Tibial artery (tissue), 4 donors: ENCODE measurements around the gene CXCL8.

Experiments used
- DNase-seq, 2 donors: peaks; one replicate each; pipeline ENCODE4 v3.0.0-alpha.2; 2019
- H3K27ac ChIP-seq, 2 donors: fragments of 200-600 bp; sonication (generic) in 1 of 2; 1 replicate in 1 of 2; 2 replicates in 1 of 2; pipeline ENCODE4 v1.5.1; 2018 to 2019; ENCODE audit warnings: mild to moderate bottlenecking in 1 of 2
- H3K27me3 ChIP-seq, 2 donors: fragments of 200-600 bp; sonication (generic) in 1 of 2; one replicate each; pipeline versions ENCODE4 v1.5.1 to v1.6.0; 2016 to 2019
- H3K36me3 ChIP-seq, 3 donors: fragments of 200-600 bp; sonication (generic) in 2 of 3; one replicate each; pipeline ENCODE4 v1.5.1; 2016 to 2019; ENCODE audit warnings: mild to moderate bottlenecking in 2 of 3
- H3K4me1 ChIP-seq, 4 donors: fragments of 200-600 bp; sonication (generic) in 2 of 4; 1 replicate in 3 of 4; 2 replicates in 1 of 4; pipeline ENCODE4 v1.5.1; 2016 to 2019
- H3K4me3 ChIP-seq, 2 donors: fragments of 200-600 bp; sonication (generic) in 1 of 2; 1 replicate in 1 of 2; 2 replicates in 1 of 2; pipeline ENCODE4 v1.5.1; 2018 to 2019; ENCODE audit warnings: mild to moderate bottlenecking in 2 of 2
- H3K9me3 ChIP-seq, 3 donors: fragments of 200-600 bp; sonication (generic) in 1 of 3; one replicate each; pipeline ENCODE4 v1.5.1; 2016 to 2019
- intact Hi-C: fragments of 100-400 bp; cut with DNase I; formaldehyde crosslinking; loops from one replicate; pipeline ENCODE4 v1.15.0; 2023; ENCODE audit warnings: low total_unique reads
- TF ChIP-seq, protein P1 (sequence below), 2 experiments: fragments of 200-600 bp in 1 of 2; fragments of 450-650 bp in 1 of 2; IDR thresholded peaks; one replicate each; pipeline ENCODE4 v1.5.1; 2017 to 2019; ENCODE audit warnings: antibody characterized with exemption in 2 of 2, mild to moderate bottlenecking in 1 of 2, moderate library complexity in 1 of 2

Gene CXCL8

DNA sequence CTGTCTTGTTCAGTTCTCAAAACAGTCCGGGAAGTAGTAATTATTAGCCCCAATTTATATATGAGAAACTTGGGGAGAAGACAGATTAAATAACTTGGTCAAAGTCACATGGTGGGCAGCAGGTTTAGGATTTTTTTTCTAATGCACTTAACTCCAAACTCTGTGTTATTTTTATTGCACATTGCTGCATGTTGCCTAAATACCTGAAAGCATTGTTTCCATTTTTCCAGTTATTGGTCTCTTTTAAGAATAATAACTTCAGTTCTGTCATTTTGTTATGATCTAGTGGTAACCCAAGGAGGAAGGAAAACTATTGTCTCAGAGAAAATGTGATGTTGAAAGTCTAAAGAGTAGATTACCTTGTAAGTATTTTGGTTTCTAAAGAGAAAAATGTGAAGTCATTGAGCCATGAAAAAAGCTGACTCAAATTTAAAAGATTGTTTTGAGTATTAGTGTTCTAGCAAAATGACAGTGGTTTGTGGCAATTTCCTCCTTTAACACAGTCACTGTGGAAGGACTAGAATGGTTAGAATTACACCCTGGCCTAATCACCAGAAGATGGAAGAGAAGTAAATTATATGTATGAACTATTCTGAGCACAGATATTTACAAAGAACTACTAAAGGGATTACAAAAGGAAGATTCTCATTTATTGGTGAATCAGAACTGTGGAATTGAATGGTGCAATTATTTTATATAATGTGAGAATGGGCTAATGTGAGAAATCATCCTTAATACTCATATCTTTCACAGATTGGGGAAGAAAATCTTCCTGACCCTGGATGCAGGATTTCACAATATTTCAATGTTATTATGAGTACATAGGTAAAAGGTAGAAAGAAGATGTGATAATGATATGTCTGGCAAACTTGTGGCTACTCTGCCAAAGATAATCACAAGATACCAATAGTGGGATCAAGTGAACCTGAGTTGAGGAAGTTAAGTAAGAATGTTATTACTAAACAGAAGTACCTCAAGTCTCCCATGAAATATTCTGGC lies 21.7 kb upstream of the CXCL8 start:
- no peak for DNase-seq
- Histone ChIP-seq H3K9me3 (no peaks in the 10 kb centered on the region), H3K4me3 (no peak overlapping the region), H3K4me1 (no peaks in the 10 kb centered on the region), H3K27me3 (no peaks in the 10 kb centered on the region), H3K36me3 (no peaks in the 10 kb centered on the region), H3K27ac (no peak overlapping the region)
- TF ChIP-seq, protein P1, sequence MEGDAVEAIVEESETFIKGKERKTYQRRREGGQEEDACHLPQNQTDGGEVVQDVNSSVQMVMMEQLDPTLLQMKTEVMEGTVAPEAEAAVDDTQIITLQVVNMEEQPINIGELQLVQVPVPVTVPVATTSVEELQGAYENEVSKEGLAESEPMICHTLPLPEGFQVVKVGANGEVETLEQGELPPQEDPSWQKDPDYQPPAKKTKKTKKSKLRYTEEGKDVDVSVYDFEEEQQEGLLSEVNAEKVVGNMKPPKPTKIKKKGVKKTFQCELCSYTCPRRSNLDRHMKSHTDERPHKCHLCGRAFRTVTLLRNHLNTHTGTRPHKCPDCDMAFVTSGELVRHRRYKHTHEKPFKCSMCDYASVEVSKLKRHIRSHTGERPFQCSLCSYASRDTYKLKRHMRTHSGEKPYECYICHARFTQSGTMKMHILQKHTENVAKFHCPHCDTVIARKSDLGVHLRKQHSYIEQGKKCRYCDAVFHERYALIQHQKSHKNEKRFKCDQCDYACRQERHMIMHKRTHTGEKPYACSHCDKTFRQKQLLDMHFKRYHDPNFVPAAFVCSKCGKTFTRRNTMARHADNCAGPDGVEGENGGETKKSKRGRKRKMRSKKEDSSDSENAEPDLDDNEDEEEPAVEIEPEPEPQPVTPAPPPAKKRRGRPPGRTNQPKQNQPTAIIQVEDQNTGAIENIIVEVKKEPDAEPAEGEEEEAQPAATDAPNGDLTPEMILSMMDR (IDR thresholded peaks at IDR 0.05): no peak
- intact Hi-C loops: no loop called here

DNA sequence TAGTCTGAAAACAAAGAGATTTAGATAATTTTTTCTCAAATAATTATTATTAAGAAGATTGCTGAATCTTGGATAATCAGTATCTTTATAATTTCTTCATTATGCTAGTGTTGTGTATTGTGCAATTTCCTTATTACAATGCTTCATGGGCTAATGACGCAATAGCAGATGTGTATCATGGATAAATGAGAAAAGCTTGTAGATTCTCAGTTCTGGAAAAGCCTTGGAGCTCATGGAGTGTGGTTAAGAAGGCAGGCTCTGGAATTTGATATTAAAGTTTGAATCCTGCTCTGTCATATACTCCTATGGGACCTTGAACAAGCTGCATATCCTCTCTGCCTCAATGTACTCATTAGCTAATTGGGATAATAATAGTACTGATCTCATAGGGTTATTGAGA lies 18.9 kb upstream of the CXCL8 start:
- Histone ChIP-seq H3K27me3 (no peaks in the 10 kb centered on the region), H3K9me3 (no peaks in the 10 kb centered on the region), H3K27ac (no peak overlapping the region), H3K4me1 (peaks cover 0 to 7% (median 0%) of the 10 kb centered on the region in 4 donors), H3K4me3 (no peak overlapping the region), H3K36me3 (no peaks in the 10 kb centered on the region)
- intact Hi-C loops: loop anchor here (10.0 kb wide), 1 partner anchor 413 kb away; no protein-coding TSS in a partner anchor
- no peak for DNase-seq
- TF ChIP-seq, protein P1 (IDR thresholded peaks at IDR 0.05): no peak

DNA sequence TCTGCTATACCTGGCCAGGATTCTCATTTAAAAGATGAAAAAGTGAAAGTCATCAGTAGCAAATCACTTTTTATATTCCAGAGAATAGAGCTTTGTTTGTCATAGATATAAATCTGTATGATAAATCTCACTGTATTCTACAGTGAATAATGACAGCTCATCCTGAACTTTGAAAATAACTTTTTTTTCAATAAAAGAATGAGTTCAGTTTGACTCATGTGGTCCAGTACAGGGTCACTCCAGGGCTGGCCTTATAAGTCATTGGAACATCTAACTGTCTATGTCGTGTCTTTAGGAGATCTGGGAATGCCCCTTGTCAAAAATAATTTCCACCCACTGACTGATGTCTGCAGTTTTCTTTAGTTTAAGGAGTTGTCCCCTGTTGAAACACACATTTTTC lies 18.5 kb upstream of the CXCL8 start:
- H3K27ac ChIP-seq: no peak overlapping the region
- intact Hi-C loops: loop anchor here (10.0 kb wide), 1 partner anchor 413 kb away; no protein-coding TSS in a partner anchor

DNA sequence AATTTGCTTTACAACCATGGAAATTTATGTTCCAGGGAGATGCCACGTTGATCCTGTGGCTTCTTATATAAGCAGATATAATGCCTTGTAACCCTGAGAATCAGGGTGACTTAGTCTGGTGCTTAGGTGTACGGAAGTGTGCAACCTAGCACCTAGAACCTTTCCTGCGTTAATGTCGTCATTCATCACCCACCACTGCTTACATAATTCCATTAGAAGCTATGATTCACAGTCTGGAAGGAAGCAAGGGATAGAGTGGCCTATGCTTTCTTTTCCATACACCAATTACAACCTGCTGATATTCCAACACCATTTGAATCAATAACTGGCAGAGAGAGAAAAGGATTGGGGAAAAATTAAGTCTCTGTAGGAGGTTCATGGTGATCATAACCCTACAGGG lies 17.3 kb upstream of the CXCL8 start:
- TF ChIP-seq, protein P1 (IDR thresholded peaks at IDR 0.05): no peak
- no peaks in the 10 kb centered on the region for H3K27me3 ChIP-seq
- intact Hi-C loops: loop anchor here (10.0 kb wide), 1 partner anchor 412 kb away; no protein-coding TSS in a partner anchor

More for the DNA sequence above, 18.5 kb upstream of the CXCL8 start:
- no peaks in the 10 kb centered on the region for H3K9me3 ChIP-seq
- no peaks in the 10 kb centered on the region for H3K27me3 ChIP-seq
- TF ChIP-seq, protein P1 (IDR thresholded peaks at IDR 0.05): no peak
- peaks cover 0 to 7% (median 0%) of the 10 kb centered on the region in 4 donors for H3K4me1 ChIP-seq
- no peaks in the 10 kb centered on the region for H3K36me3 ChIP-seq
- no peak for DNase-seq
- H3K4me3 ChIP-seq: no peak overlapping the region

DNA sequence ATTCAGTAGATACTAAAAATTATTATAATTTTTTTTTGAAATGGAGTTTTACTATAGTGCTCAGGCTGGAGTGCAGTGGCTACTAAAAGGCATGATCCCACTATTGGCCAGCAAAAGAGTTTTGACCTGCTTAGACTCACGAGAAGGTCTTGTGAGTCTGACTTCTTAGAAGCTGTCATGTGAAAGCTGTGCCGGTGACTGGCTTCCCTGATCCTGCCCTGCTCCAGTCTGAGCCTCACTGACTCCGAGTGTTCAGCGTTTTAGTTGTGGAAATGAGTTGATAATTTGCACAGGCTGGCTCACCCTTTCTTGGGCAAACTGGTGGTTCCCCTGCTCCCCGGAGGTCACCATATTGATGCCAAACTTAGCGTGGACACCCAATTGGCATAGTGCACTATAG lies 16.4 kb upstream of the CXCL8 start:
- H3K27ac ChIP-seq: no peak overlapping the region
- H3K9me3 ChIP-seq: no peaks in the 10 kb centered on the region
- TF ChIP-seq, protein P1 (IDR thresholded peaks at IDR 0.05): no peak
- no peaks in the 10 kb centered on the region for H3K27me3 ChIP-seq
- peaks cover 0 to 7% (median 0%) of the 10 kb centered on the region in 4 donors for H3K4me1 ChIP-seq
- intact Hi-C loops: loop anchor here (10.0 kb wide), 1 partner anchor 411 kb away; no protein-coding TSS in a partner anchor
- no peak for DNase-seq
- no peak overlapping the region for H3K4me3 ChIP-seq
- no peaks in the 10 kb centered on the region for H3K36me3 ChIP-seq

More for the DNA sequence above, 17.3 kb upstream of the CXCL8 start:
- Histone ChIP-seq H3K36me3 (no peaks in the 10 kb centered on the region), H3K4me1 (peaks cover 0 to 7% (median 0%) of the 10 kb centered on the region in 4 donors), H3K9me3 (no peaks in the 10 kb centered on the region), H3K27ac (no peak overlapping the region), H3K4me3 (no peak overlapping the region)
- DNase-seq: no peak
